NCI-H82 treated with DMSO at 0.1 percent for 48 hours (cell line): Measurements from ENCODE around the gene CLDN2.
A peak's percentile ranks its signal among the peaks of the same experiment; 100 is the strongest.
"Not testable (repeated sequence)": the region's sequence is repeated elsewhere in the genome, so short reads cannot be mapped to it uniquely, and the experiment has no call there.

Source experiments
- DNase-seq: peaks from one replicate; lab custom pipeline; 2025; ENCODE audit not compliant: unreplicated experiment; lab: John Stamatoyannopoulos, UW

CLDN2 gene, protein sequence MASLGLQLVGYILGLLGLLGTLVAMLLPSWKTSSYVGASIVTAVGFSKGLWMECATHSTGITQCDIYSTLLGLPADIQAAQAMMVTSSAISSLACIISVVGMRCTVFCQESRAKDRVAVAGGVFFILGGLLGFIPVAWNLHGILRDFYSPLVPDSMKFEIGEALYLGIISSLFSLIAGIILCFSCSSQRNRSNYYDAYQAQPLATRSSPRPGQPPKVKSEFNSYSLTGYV

GRCh38 chrX:106919932-106920452, at the start of gene CLDN2:
Gene CLDN2, plus strand, starts transcription at chrX:106920402. Its CDS starts 7,827 bp downstream, at chrX:106928229.
- no peak for DNase-seq

GRCh38 chrX:106872796-106873195, 47.4 kb upstream of the CLDN2 start:
- not testable (repeated sequence) for DNase-seq

DNA sequence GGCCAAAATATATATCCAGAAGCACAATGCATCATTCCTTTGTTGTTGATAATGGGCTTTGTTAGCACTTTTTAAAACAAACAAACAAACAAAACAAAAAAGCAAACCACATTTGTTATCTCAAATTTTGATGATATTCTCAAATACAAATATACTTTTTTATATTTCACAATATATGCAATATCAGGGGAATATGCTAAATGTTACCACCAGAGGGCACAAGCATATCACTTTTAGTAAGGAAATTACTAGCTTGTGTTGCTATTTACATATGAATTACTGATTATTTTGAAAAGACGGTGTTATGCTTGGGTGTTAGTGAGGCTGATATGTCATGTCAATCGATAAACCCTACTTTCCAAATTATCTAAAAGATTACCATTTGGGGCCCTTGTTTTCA, 46.1 kb upstream of the CLDN2 start:
- DNase-seq, result peak; percentile 1

- DNase-seq, result no peak
These were observed 45.1 kb upstream of the CLDN2 start for GRCh38 chrX:106875151-106875550.

DNA sequence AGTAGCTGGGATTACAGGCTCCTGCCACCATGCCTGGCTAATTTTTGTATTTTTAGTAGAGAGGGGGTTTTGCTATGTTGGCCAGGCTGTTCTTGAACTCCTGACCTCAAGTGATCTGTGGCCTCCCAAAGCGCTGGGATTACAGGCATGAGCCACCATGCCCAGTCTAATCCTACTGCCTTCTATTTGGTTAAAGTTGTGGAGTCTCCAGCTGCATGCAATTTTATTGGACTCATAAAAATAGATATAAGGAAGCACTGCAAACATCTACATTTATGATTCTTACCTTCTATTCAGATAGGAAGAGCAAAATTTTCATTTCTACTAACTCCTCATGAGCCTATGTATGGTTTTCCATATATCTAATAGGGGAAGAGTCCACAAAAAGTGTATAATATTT, 30.7 kb upstream of the CLDN2 start:
- DNase-seq, result no peak

GRCh38 chrX:106891762-106892460, 28.3 kb upstream of the CLDN2 start:
- DNase-seq, result no peak

GRCh38 chrX:106894392-106894909, 25.8 kb upstream of the CLDN2 start:
- peak; percentile 34 for DNase-seq

DNA sequence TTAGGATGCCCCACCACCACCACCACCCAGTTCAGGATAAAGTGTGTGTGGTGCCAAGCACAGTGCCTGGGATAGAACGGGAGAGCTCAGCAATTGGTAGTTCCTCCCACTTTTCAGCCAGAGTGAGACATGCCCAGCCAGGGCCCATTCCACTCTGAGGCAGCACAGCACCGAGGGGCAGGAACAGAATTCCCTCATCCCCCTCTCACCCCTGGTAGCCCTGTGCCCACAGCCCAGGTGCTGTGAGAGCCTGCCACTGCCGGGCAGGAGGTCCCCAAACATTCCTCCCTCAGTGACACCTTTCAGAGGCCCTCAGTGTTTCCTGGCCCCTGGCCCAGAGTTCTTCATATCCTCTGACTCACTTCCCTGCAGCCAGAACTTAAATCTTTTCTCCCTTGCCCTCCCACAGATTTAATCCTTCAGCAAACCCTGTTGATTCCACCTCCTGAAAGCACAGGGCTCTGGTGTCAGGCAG, 25.2 kb upstream of the CLDN2 start:
- DNase-seq, result no peak

DNA sequence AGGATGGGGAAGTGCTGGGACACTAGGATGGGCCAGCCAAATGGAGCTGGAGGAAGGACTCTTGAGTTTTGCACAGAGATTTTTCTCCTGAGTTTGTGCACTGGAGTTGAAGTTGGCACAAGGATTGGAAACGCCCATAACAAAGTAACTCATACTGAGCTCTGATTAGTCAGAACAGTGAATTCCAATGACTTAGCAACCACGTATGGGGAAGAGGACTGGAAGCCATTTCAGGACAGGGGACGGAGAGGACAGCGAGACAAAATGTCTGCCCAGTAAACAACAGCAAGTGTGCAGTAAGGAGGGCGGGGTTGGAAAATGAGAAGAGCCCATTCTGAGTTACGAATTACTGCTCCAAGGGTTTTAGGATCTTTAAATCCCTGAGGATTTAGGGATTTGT, 22.9 kb upstream of the CLDN2 start:
- peak; percentile 40 for DNase-seq

GRCh38 chrX:106898462-106898861, 21.7 kb upstream of the CLDN2 start:
- peak; percentile 0 for DNase-seq

GRCh38 chrX:106899276-106899675, 20.9 kb upstream of the CLDN2 start:
- DNase-seq, result no peak

DNA sequence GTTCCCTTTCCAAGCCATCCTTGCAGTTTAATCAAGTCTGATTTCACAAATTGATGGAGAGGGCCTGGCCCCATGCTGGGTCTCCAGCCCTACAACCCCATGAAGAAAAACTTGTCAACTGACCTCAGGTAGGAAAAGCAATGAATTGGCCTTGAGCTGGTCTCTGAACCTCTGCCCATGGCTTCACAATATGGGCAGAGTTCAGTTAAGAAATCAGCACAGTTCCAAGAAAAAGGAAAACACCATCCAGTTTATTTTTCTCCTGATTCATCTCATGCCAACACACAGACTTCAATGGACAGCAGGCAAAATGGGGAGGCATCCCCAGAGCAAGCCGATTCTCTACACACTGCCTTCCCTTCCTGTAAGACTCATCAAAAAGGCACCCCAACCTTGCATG, 20.4 kb upstream of the CLDN2 start:
- no peak for DNase-seq

DNA sequence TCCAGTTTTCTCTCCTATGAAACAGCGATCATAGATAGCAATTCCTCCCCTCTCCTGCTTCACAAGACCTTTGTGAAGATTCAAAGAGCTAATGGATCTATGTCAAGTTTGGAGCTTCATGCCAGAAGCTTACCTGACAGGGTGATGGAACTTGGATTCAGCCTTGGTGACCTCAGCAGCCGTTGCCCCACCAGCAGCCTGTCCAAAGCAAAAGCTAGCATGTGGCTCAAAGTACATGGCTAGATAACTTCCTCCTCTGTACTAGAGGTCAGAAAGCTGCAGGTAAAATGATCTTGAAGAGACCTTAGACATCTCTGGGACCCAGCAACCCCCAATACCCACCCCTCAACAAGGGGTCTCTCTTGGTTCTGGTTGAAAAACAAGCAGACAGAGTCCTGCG, 18.9 kb upstream of the CLDN2 start:
- DNase-seq, result no peak

DNA sequence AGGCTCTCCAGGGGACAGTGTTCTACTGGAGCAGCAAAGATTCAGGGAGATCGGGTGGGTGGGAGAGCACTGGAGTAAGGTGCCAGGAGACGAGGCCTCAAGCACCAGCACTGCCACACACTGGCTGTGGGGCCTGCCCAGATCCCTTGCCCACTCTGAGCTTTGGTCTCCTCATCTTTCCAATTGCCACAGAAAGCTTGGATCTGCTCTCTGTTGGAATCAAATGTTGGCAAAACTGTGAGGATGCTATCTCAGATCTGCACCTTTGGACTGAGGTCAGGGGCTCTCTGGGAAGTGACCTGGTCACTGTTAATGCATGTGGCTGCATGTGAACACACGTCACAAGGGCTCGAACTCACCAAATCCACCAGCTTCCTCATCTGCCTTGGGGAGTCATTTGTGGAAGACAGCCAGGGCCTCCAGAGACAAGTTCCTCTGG, 18.4 kb upstream of the CLDN2 start:
- DNase-seq, result no peak

DNA sequence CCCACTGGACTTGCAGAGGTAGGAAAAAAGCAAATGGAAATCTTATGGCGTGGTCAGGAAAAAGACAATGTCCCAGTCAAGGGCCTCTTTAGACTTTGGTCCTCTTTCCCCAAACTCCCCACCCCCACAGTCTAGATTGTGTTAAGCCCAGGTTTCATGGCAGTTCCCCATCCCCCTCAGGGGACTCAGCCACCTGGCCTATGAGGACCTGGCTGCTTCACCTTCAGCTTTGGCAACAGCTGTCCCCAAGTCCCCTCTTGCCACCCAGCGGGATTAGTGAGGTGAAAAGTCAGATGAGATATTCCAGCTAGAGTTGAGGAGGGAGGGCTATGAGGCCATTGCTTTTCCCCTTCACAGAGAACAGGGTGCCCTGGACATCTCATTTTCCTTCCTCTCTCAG, 17.5 kb upstream of the CLDN2 start:
- DNase-seq, result peak; percentile 1

DNA sequence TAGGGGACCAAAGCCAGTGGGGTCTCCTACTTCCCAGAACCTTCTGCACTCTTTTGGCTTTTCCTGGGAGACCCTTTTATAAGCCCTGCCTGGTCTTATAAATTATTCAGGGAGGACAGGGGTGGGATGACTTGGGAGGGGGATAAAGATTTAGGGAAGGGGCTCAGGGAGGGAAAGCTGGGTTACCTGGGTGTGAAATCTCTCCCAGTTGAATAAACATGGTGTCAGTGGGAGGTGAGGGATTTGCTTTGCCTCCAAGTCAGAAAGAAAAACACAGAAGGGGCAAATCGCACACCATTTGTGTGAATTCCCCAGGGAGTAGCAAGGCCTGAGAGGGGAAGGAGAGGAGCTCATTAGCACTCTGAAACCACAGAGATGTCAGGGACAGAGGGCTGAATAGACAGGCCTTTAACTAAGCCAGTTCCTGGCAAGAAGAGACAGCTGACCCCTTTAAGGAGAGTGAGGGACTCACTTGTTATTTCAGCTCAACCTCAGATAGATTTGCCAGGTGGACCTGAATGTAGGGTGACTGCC, 16.8 kb upstream of the CLDN2 start, which contains the start of gene RIPPLY1:
Gene RIPPLY1, minus strand, starts transcription at position 51 of the 534 bp plus-strand sequence. CDS start 54 bp downstream, outside the sequence.
- DNase-seq, result no peak

- DNase-seq, result no peak
These were observed 16.2 kb upstream of the CLDN2 start for GRCh38 chrX:106903856-106904528.

- no peak for DNase-seq
These were observed 15.0 kb upstream of the CLDN2 start for GRCh38 chrX:106905064-106905708.

DNA sequence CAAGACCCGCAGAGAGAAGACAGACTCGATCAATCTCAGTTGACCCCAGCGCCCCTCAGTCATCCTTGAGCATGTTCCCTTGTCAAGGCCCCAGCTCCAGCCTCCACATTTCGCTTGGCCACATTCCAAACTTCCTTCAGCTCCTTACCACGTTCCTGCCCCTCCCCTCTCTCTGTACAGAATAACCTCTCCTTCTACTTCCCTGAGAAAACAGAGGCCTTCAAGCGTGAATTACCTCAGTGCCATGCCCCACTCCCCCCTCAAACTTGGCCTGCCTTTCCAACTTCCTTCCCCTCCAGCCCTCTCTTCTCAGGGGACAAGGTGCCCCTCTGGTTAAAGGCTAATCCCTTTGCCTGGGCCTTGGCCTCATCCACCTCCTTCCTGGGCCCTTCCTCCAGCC, 13.8 kb upstream of the CLDN2 start:
- DNase-seq, result no peak

DNA sequence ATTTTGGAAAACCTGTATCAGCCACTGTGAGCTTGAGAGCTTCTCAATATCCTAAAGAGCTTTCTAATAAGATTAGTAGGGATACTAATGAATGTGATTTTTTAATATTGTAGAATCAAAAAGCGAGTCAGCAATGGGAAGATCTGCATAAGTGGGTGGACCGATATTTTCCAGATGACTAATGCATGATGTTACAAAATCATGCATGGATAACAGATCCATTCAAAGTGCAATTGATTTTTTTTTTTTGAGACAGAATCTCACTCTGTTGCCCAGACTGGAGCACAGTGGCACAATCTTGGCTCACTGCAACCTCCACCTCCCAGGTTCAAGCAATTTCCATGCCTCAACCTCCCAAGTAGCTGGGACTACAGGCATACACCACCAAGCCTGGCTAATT, 7.3 kb upstream of the CLDN2 start:
- DNase-seq, result no peak
